OCI-M1 (cell line): Measurements from ENCODE around the gene OPA1.
"Not testable (repeated sequence)": the region's sequence is repeated elsewhere in the genome, so short reads cannot be mapped to it uniquely, and the experiment has no call there.

ENCODE experiments used
- DNase-seq: peaks from one replicate; lab custom pipeline; 2025; lab: John Stamatoyannopoulos, UW

The OPA1 gene

DNA sequence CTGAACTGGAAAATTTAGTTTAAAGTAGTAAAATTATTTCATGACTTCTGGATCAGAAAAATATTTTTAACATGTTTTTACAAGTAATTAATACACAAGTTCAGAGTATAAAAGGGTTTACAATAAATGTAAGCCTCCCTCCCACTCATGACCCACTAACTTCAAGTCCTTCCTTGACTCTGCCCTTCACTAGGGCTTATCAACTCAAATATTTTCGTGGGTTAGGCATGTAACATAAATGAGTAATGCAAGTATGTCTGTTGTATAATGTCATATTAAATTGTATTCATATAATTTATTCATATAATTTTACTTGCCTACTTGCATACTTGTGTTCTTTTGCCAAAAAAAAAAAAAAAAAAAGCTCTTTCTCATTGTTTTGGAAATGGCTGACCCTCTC lies 3.4 kb upstream of the OPA1 start:
- DNase-seq: peak; percentile 18

DNA sequence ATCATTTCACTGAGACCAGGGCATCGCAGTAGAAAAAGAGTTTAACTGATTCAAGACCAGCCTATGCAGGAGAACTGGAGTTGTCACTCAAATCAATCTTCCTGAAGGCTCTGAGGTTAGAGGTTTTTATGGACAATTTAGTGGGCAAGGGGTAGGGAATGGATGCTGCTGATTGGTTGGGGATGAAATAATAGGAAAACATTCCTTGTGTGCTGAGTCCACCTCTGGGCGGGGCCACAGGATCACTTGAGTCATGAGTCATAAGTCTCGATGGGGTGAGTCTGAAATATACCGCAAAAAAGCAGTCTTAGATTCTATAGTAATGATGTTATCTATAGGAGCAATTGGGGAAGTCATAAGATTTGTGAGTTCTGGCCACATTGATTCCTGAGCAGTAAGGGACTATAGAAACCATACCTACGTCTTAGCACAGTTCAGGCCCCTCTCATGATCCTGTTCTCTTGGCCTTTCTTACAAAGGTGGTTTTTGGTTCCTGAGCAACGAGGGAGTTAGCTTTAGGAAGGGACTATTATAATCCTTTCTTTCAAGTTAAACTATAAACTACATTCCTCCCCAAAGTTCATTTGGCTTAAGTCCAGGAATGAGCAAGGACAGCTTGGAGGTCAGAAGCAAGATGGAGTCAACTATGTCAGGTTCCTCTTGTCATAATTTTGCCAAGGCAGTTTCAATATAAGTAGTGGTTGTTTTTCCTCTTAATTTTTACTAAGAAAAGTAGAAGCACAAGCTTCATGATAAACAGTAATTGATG lies 2.7 kb upstream of the OPA1 start:
- DNase-seq: peak; percentile 77

DNA sequence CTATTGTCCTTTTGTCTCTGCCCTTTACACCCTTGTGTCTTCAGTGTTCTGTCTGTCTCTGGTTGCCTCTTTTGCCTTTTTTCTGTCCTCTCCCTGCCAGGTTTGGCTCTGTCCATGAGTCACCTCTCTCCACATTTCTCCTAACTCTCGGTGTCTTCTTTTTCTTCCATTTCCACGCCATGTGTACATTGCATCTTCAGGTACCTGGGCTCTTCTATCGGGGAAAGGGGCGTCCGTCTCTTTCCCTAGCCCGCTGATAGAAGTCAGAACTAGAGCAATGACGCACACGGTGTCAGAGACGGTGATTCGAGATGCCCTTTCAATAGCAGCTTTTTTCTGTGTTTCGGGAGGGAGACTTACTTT lies 641 bp downstream of the OPA1 start:
- no peak for DNase-seq

DNA sequence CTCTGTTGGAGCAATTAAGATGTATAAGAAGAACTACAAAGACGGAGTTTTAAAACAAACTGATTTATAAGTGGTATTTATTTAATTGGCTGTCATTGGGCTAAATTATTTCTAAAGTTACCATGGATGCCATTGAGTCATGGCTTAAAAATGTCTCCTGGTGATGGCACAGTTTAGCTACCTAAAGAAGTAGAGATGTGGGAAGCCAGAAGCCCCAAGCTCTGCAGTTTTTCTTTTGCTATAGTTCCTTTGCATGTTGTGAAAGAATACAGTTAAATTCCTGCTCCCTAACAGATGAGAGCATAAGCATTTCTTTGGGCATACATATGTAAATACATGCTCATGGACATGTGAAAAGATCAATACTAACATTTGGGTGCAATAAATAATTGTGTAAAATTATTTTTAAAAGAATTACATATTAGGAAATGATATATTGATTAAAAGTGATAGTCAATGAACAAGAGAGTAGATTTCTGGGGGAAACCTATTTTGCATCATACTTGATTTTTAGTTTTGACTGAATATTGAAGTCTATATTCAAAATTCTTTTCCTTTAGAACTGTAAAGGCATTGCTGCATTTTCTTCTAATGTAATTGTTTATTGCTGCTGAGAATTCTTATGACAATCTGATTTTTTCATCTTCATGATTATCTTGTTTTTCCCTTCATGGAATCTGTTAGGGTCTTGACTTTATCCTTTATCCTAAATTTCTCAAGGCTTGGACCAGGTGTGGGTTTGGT lies 2.1 kb downstream of the OPA1 start:
- no peak for DNase-seq

DNA sequence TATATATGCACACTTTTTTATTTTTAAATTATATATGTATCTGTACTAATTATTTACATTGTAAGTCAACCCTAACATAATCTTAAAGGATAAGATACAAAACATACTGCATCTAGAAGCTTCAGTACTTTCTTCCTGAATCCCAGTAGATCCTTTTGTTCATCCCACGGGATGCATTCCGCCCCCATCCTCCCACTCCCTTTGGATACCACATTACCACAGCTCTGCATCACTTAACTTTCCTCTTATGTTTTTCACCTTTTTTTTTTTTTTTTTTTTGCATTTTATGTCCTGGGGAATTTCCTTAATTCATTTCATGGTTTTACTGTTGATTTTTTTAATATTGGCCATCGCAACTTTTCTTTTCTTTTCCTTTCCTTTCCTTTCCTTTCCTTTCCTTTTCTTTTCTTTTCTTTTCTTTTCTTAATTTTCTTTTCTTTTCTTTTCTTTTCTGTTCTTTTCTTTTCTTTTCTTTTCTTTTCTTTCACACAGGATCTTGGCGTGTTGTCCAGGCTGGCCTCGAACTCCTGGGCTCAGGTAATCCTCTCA lies 3.0 kb downstream of the OPA1 start:
- DNase-seq: no peak

DNA sequence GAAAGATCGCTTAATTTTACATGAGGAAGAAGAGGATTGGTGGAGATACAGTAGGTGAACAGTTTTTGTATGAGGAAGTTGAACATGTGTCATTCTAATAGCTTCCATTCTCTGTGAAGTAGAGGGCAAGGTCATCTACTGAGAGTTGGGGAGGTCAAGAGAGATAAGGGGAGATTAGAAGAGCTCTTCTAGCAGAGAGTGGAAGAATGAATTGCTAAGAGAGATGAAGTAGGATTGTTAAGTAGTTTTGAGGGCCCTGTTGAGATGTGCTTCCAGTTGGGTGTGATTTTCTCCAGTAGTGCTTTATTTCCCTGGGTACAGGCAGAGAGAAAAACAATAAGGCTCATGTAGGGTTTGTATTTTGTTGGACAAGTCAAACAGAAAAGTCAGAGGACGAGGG lies 5.2 kb downstream of the OPA1 start:
- DNase-seq: peak; percentile 22

DNA sequence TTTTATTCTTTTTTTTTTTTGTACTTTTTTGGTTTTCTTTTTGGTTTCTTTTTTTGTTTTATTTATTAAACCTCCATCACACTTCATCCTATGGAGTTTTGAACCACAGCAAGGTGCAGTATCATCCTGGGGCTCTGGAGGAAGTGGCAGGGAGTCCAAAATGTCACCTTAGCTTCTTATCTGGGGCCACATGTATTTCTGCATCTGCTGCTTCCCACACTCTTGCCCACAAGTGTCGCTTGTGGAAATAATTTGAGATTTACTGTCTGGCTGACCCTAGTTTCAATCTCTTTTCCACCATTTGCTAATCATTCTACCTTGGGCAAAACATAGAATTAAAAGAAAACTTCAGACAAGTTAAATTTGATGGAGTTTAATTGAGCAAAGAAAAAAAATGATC lies 6.4 kb downstream of the OPA1 start:
- DNase-seq: peak; percentile 39

DNA sequence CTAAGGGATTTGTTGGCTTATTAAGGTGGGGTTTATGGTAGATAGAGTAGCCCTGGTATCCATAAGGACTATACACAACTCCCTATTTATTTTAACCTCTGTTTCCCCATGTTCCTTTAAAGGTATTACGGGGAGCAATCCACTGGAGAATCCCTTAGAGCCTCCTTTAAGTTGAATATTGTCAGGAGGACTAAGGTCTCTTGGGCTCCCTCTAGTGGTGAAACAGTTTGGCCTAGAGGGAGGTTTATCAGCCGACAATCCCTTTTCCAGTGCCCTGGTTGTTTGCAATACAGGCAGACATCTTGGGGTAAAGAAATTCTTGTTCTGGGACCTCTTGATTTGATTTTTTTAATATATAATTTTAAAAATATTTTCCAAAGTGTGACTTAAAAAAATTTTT lies 12.9 kb downstream of the OPA1 start:
- DNase-seq: peak; percentile 85

DNA sequence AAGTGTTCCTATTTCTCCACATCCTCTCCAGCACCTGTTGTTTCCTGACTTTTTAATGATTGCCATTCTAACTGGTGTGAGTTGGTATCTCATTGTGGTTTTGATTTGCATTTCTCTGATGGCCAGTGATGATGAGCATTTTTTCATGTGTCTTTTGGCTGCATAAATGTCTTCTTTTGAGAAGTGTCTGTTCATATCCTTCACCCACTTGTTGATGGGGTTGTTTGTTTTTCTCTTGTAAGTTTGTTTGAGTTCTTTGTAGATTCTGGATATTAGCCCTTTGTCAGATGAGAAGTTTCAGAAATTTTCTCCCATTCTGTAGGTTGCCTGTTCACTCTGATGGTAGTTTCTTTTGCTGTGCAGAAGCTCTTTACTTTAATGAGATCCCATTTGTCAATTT lies 13.9 kb downstream of the OPA1 start:
- DNase-seq: not testable (repeated sequence)

DNA sequence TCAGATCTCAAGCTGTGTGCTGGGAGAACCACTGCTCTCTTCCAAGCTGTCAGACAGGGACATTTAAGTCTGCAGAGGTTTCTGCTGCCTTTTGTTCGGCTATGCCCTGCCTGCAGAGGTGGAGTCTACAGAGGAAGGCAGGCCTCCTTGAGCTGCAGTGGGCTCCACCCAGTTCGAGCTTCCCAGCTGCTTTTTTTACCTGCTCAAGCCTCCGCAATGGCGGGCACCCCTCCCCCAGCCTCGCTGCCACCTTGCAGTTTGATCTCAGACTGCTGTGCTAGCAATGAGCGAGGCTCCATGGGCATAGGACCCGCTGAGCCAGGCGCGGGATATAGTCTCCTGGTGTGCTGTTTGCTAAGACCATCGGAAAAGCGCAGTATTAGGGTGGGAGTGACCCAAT lies 17.5 kb downstream of the OPA1 start:
- not testable (repeated sequence) for DNase-seq

DNA sequence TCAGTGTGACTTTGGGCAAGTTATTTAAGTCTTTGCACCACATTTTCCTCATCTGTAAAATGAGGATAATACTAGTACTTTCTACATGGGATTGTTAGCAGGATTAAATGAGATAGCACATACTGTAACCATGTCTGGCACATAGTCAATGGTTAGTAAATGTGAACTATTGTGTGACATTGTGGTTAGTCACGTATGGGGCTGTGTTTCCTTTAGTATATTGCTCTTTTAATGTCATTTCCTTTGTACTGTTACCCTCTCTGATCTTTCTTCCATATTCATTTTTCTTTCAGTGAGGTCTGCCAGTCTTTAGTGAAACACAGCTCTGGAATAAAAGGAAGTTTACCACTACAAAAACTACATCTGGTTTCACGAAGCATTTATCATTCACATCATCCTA lies 21.4 kb downstream of the OPA1 start:
- no peak for DNase-seq

DNA sequence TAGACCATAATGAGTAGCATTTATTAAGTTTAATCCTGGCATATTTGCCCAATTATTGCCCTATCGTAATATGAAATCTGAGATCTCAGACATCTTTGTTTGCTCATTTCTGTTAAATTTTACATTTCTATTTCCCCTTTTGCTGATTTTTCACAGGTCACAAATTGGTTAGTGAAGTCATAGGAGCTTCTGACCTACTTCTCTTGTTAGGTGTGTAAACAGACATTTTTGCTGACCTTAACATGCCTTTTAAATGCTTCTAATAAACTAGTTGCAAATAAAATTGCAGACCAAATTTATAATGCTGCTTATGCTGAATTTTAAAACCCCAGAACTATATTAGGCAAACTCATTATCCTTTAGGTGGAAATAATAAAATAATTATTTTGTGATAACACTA lies 24.6 kb downstream of the OPA1 start:
- no peak for DNase-seq

DNA sequence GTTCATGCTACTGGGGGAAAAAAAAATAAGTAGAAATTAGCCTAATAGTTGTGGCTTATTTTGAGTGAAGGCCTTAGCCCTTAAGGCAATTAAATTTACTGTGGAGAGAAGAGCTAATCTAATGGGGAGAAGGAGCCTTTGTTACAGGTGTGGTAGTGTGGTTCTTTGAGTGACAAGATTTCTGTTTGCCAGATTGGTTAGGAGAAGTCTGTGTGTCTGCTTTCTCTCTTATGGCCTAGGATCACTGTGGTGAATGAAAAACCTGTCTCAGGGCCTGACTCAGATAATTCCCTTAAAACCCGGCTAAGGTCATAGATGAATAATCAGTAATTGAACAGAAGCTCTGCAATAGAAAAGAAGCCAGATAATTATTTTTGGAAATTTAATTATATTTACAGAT lies 27.0 kb downstream of the OPA1 start:
- no peak for DNase-seq

DNA sequence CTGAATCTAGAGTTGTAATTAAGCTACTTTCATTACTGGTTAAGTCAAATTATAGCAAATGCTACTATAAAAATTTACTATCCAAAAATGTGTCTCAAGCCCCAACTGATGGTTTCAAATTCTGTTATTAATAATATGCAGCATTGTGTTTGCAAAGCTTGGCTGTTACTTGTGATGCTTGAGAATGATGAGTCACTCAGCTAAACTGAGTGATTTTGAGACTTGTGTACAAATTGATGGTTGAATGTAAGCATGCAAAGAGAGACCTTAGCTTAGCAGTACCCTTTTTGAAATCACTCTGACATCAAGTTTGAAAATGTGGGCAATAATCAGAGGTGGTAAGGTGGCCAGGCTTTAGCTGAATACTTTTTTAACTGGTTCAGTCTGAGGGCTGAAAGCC lies 27.6 kb downstream of the OPA1 start:
- DNase-seq: no peak

DNA sequence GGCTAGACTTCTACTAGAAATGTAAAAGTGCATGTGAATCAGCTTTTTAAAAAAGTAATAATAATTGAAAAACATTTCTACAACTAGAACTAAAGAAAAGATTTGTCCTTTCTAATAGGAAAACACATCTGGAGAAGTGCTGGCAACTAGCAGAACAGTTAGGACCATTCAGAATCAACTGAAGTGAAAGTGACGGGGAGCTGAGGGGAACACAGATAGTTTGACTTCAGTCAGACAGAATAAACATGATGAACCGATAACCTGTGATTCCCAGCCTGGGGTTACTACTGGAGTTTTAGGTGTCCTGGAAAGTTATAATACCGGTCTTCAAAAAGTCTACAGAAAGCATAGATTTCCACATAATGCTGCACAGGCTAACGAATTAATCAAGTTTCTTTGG lies 28.1 kb downstream of the OPA1 start:
- no peak for DNase-seq

DNA sequence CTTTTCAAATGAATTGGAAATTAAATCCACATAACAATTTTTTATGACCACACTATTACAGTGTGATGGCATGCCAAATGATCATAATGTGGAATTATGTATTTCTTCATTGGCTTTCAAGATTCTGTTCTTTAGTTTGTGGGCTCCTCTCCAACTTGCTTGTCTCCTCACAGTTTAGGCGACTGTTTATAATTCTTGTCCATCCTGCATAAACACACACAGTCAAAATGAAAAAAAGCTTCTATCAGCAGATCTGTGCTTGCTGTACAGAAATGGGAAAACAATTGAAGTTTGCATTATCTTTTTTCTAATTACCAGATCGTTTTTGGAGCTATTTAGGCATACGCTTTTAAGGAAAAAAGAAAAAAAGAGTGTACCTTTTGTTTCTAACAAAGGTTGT lies 37.0 kb downstream of the OPA1 start:
- no peak for DNase-seq

DNA sequence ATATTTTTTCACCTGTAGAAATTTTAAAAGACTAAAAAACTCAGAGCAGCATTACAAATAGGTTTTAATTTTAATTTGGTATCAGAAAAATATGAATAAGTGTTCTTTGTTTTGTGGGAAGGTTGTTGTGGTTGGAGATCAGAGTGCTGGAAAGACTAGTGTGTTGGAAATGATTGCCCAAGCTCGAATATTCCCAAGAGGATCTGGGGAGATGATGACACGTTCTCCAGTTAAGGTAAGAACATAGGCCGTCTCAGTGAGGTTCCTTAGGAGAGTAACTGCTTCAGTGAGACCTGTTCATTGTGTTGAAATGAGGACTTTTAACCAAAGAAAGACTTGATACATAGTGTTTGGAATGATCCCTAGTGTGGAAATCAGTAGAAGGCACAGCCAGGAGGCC lies 44.8 kb downstream of the OPA1 start:
- DNase-seq: no peak

DNA sequence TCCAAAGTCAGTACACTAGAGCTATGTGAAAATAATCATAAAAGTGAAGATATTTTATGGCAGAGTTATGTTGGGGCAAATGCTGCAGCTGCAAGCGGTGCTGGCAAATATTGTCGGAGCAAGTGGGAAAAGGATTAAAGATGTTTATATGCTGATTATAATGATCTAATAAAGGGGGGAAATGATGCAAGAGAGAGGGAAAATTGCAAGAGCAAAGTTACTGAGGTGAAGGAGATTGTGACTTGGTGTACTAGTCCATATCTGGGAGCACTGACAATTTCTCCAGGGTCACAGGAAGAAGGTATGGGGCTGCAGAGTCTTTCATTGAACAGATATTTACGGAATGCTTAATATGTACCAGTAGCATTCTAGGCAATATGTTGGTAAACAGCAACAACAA lies 45.8 kb downstream of the OPA1 start:
- no peak for DNase-seq

DNA sequence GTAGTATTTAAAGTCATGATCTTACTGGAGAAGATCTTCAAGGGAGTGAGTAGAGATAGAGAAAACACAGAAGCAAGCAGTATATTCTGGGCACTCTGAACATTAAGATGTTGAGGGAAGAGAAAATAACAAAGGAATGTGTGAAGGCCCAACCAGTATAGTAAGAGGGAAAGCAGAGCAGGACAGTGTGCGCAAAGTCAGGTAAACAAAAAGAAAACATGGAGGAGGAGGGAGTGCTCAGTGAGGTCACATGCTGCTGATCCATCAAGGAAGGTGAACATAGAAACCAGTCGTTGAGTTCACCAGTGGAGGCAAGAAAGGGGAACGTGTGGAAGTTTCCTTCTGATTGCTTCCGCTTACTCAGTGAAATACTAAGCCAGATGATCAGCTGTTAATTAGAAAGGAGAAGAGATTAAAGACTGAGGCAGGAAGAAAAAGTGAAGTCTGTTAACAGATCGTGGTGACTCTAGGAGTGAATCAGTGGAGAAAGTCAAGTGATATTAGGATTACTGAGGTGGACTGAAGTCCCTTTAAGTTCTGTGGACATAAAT lies 47.2 kb downstream of the OPA1 start:
- DNase-seq: no peak

DNA sequence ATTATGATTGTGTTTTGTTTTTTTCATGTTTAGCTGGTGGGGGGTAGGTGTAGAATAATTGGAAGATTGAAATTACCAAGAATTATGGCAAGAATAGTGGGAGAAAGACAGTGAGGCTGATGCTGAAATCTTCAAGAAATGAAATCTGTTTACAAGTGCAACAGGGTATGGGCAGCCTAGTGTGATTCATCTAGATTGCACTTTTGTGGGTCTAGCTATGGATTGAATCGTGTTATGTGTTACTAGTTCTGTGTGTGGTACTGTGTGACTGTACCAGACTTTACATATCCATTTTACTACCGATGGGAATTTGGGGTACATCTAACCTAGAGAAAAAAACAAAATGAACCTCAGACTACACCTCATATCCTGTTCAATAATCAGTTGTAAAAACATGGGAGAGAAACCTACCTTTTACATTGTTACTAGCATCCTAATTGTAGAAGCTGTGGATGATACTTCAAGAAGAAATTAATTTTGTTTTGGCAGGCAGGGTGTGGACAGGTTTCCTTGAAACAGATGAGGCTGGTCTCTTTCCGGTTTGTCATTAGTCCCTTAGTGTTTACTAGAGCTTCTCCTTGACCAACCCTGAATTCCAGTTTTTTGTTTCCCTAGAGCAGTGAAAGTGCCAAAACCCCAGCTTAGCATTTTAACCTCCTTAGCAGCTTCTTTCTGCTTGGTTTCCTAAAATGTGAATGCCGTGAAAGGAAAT lies 47.9 kb downstream of the OPA1 start:
- DNase-seq: no peak

DNA sequence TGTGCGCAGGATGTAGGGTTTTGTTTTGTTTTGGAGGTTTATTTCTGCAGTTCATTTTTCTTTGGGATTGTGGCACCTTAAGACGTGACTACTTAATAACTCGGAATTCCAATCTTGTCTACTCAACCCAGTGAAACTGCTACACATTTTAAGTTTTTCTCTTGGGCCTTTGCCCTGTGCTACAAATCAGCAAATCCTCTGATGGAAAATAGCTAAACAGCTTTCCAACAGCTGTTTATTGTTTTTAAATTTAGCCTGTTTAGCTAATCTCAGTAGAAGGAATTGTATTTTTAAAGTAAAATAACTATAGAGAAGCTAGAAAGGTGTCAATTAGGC lies 48.4 kb downstream of the OPA1 start:
- DNase-seq: no peak

DNA sequence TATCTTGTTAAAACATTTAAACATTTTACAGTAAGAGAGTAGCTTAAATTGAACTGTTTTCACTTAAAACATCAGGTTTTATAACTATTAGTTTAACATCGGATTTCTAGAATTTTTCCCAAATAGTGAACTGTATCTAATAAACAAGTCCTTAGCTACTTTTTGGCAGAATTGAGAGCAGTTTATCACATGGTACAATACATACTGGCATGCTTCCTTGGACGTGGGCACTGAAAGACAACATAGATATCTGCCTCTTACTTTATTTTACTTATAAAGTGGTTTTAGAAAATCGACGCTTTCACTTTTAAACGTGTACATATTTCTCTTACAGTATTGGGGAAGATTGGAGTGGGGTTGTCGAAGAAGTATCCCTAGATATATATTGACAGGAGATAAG lies 52.8 kb downstream of the OPA1 start:
- no peak for DNase-seq
